Astrocyte (in vitro differentiated cells and primary cell): Measurements from ENCODE around the gene CAPZB. TPM values are rescaled to one million over a fixed set of nuclear protein-coding genes. Genes with fewer than 3 reads are reported as not detected.

Source experiments
- DNase-seq: peaks from one replicate; pipeline ENCODE4 v3.0.0-alpha.2; 2010; ENCODE audit warnings: low read depth
- FAIRE-seq: peaks from 2 replicates; lab custom pipeline; 2011; peaks lifted over from hg19 to GRCh38; lab: Jason Lieb, UNC
- H2AFZ ChIP-seq: 2 replicates; pipeline ENCODE4 v1.6.0; 2012; ENCODE audit warnings: low read depth, low read length, inconsistent platforms
- H3K27ac ChIP-seq: 2 replicates; pipeline ENCODE4 v1.5.1; 2011; ENCODE audit warnings: low read depth, low read length, inconsistent platforms
- H3K27me3 ChIP-seq: 2 replicates; pipeline ENCODE4 v1.6.0; 2011; ENCODE audit warnings: low read length, inconsistent platforms; ENCODE audit not compliant: insufficient read depth
- H3K36me3 ChIP-seq: 2 replicates; pipeline ENCODE4 v1.5.1; 2011; ENCODE audit warnings: low read length, inconsistent platforms; ENCODE audit not compliant: insufficient read depth
- H3K4me1 ChIP-seq: 2 replicates; pipeline ENCODE4 v1.5.1; 2011; ENCODE audit warnings: low read length, inconsistent platforms; ENCODE audit not compliant: insufficient read depth
- H3K4me2 ChIP-seq: 2 replicates; pipeline ENCODE4 v1.6.0; 2012; ENCODE audit warnings: low read length, inconsistent platforms
- H3K4me3 ChIP-seq: 2 replicates; pipeline ENCODE4 v1.5.1; 2011; ENCODE audit warnings: low read depth, mild to moderate bottlenecking, low read length, inconsistent platforms; ENCODE audit not compliant: insufficient read depth
- H3K79me2 ChIP-seq: 2 replicates; pipeline ENCODE4 v1.6.0; 2012; ENCODE audit warnings: mild to moderate bottlenecking, low read length, inconsistent platforms; ENCODE audit not compliant: insufficient read depth
- H3K9ac ChIP-seq: 2 replicates; pipeline ENCODE4 v1.6.0; 2012; ENCODE audit warnings: mild to moderate bottlenecking, low read length, inconsistent platforms
- H3K9me3 ChIP-seq: 2 replicates; pipeline ENCODE4 v1.5.1; 2012; ENCODE audit warnings: low read depth, mild to moderate bottlenecking, low read length, inconsistent platforms; ENCODE audit not compliant: insufficient read depth
- H4K20me1 ChIP-seq: 2 replicates; pipeline ENCODE4 v1.6.0; 2012; ENCODE audit warnings: low read length, inconsistent platforms; ENCODE audit not compliant: insufficient read depth
- H3K27ac Mint-ChIP-seq: one replicate; pipeline ENCODE4 v1.8.0; 2021; ENCODE audit warnings: mild to moderate bottlenecking, mixed read lengths; ENCODE audit not compliant: unreplicated experiment
- H3K27me3 Mint-ChIP-seq: one replicate; pipeline ENCODE4 v1.8.0; 2021; ENCODE audit warnings: low read depth, mixed read lengths; ENCODE audit not compliant: unreplicated experiment
- H3K36me3 Mint-ChIP-seq: one replicate; pipeline ENCODE4 v1.8.0; 2021; ENCODE audit warnings: low read depth, mixed read lengths; ENCODE audit not compliant: unreplicated experiment
- H3K4me1 Mint-ChIP-seq: one replicate; pipeline ENCODE4 v1.8.0; 2021; ENCODE audit warnings: low read depth, mixed read lengths; ENCODE audit not compliant: unreplicated experiment
- H3K4me3 Mint-ChIP-seq: one replicate; pipeline ENCODE4 v1.8.0; 2021; ENCODE audit warnings: mild to moderate bottlenecking, moderate library complexity, mixed read lengths; ENCODE audit not compliant: unreplicated experiment
- H3K9me3 Mint-ChIP-seq: one replicate; pipeline ENCODE4 v1.8.0; 2021; ENCODE audit warnings: mild to moderate bottlenecking, mixed read lengths; ENCODE audit not compliant: unreplicated experiment
- CTCF ChIP-seq: IDR thresholded peaks from 2 replicates; pipeline ENCODE4 v1.5.1; 2011; ENCODE audit warnings: low read depth, mild to moderate bottlenecking, inconsistent platforms, low read length, moderate library complexity; ENCODE audit not compliant: insufficient read depth
- EZH2 ChIP-seq: IDR thresholded peaks from 2 replicates; pipeline ENCODE4 v1.6.1; 2012; ENCODE audit warnings: mild to moderate bottlenecking, low read length, inconsistent platforms; ENCODE audit not compliant: insufficient read depth
- total RNA-seq: library from RNA; stranded (reverse); gene quantifications from 2 replicates; pipeline ENCODE4 v1.2.1, GENCODE V29; 2021

CAPZB gene
- total RNA-seq, 1 donor from 2014 or later, result 458 TPM

- Histone ChIP-seq H3K79me2 (peaks cover 92% of the 10 kb centered on the region), H3K4me3 (no peak overlapping the region)
Measured at GRCh38 chr1:19395678-19396192, 89.6 kb downstream of the CAPZB start.

GRCh38 chr1:19393046-19393445 lies 92.3 kb downstream of the CAPZB start:
- no peaks in the 10 kb centered on the region for H3K9me3 Mint-ChIP-seq
- H3K27ac Mint-ChIP-seq, result no peak overlapping the region
- Histone ChIP-seq H3K9ac (no peak overlapping the region), H3K4me1 (peaks cover 37% of the 10 kb centered on the region), H3K4me3 (no peak overlapping the region), H2AFZ (no peak overlapping the region), H3K27me3 (no peaks in the 10 kb centered on the region), H4K20me1 (peaks cover 92% of the 10 kb centered on the region), H3K9me3 (no peaks in the 10 kb centered on the region), H3K36me3 (no peaks in the 10 kb centered on the region), H3K4me2 (no peak overlapping the region), H3K27ac (no peak overlapping the region), H3K79me2 (peaks cover 99% of the 10 kb centered on the region)
- DNase-seq (no peak), FAIRE-seq (no peak)
- no peaks in the 10 kb centered on the region for H3K27me3 Mint-ChIP-seq
- H3K36me3 Mint-ChIP-seq, result peaks cover 9% of the 10 kb centered on the region
- peaks cover 34% of the 10 kb centered on the region for H3K4me1 Mint-ChIP-seq
- TF ChIP-seq EZH2 (no peak), CTCF (no peak)
- H3K4me3 Mint-ChIP-seq, result no peak overlapping the region

More at GRCh38 chr1:19395678-19396192, 89.6 kb downstream of the CAPZB start:
- H3K36me3 Mint-ChIP-seq, result peaks cover 18% of the 10 kb centered on the region
- peak overlapping the region; percentile 55 for H3K27ac Mint-ChIP-seq
- Histone ChIP-seq H3K4me1 (peaks cover 55% of the 10 kb centered on the region), H3K36me3 (peaks cover 2% of the 10 kb centered on the region), H3K9me3 (no peaks in the 10 kb centered on the region), H3K4me2 (peak overlapping the region; percentile 21), H3K9ac (peak overlapping the region; percentile 12), H4K20me1 (peaks cover 86% of the 10 kb centered on the region), H2AFZ (no peak overlapping the region), H3K27me3 (no peaks in the 10 kb centered on the region), H3K27ac (peak overlapping the region; percentile 2)
- H3K4me3 Mint-ChIP-seq, result no peak overlapping the region
- no peaks in the 10 kb centered on the region for H3K9me3 Mint-ChIP-seq
- TF ChIP-seq CTCF, result no peak
- TF ChIP-seq EZH2, result no peak
- peaks cover 56% of the 10 kb centered on the region for H3K4me1 Mint-ChIP-seq
- peak; percentile 50 for DNase-seq
- FAIRE-seq, result no peak
- H3K27me3 Mint-ChIP-seq, result no peaks in the 10 kb centered on the region

GRCh38 chr1:19392221-19392620 lies 93.1 kb downstream of the CAPZB start:
- H3K9ac ChIP-seq, result no peak overlapping the region
- no peak overlapping the region for H3K4me2 ChIP-seq
- H3K9me3 ChIP-seq, result no peaks in the 10 kb centered on the region
- Mint-ChIP-seq H3K27ac (no peak overlapping the region), H3K9me3 (no peaks in the 10 kb centered on the region), H3K36me3 (peaks cover 9% of the 10 kb centered on the region), H3K4me1 (peaks cover 29% of the 10 kb centered on the region), H3K27me3 (no peaks in the 10 kb centered on the region), H3K4me3 (no peak overlapping the region)
- FAIRE-seq (no peak), DNase-seq (no peak)
- H3K27ac ChIP-seq, result no peak overlapping the region
- H3K36me3 ChIP-seq, result no peaks in the 10 kb centered on the region
- H3K4me1 ChIP-seq, result peaks cover 29% of the 10 kb centered on the region
- peaks cover 99% of the 10 kb centered on the region for H3K79me2 ChIP-seq
- peaks cover 92% of the 10 kb centered on the region for H4K20me1 ChIP-seq
- TF ChIP-seq EZH2 (no peak), CTCF (no peak)
- H2AFZ ChIP-seq, result no peak overlapping the region
- no peak overlapping the region for H3K4me3 ChIP-seq
- no peaks in the 10 kb centered on the region for H3K27me3 ChIP-seq
